GM12864 (cell line): ENCODE data around the gene STAT1.

Experiments
- DNase-seq: peaks from one replicate; pipeline ENCODE4 v3.0.0-alpha.2; 2011; ENCODE audit warnings: low read depth
- H3K4me3 ChIP-seq: 2 replicates; pipeline ENCODE4 v1.5.1; 2011; ENCODE audit warnings: mild to moderate bottlenecking, low read depth, low read length, control low read depth
- CTCF ChIP-seq: IDR thresholded peaks from 2 replicates; pipeline ENCODE4 v1.5.1; 2011; ENCODE audit warnings: low read depth, mild to moderate bottlenecking, moderate library complexity, low read length, control low read depth, inconsistent platforms; ENCODE audit errors: missing control alignments

The STAT1 gene

GRCh38 chr2:191051825-191052778 is 38.1 kb upstream of the STAT1 start:
- no peak overlapping the region for H3K4me3 ChIP-seq
- DNase-seq, result no peak
- peak; percentile 43 for TF ChIP-seq CTCF

- H3K4me3 ChIP-seq, result no peak overlapping the region
- no peak for DNase-seq
- no peak for TF ChIP-seq CTCF
These were observed 37.2 kb upstream of the STAT1 start for GRCh38 chr2:191051177-191051576.

GRCh38 chr2:191050640-191050987 is 36.6 kb upstream of the STAT1 start:
- DNase-seq, result no peak
- H3K4me3 ChIP-seq, result no peak overlapping the region

GRCh38 chr2:191049728-191050639 is 36.0 kb upstream of the STAT1 start:
- DNase-seq, result no peak
- no peak overlapping the region for H3K4me3 ChIP-seq
- TF ChIP-seq CTCF, result no peak

More at GRCh38 chr2:191050640-191050987, 36.6 kb upstream of the STAT1 start:
- no peak for TF ChIP-seq CTCF

GRCh38 chr2:191048073-191048472 is 34.1 kb upstream of the STAT1 start:
- no peak overlapping the region for H3K4me3 ChIP-seq
- no peak for TF ChIP-seq CTCF
- DNase-seq, result no peak

- no peak overlapping the region for H3K4me3 ChIP-seq
- no peak for TF ChIP-seq CTCF
- DNase-seq, result no peak
These were observed 31.2 kb upstream of the STAT1 start for GRCh38 chr2:191045141-191045540.
